ENCODE results near the gene GPHN. TPM values are rescaled to one million over a fixed set of nuclear protein-coding genes. Genes with fewer than 3 reads are reported as not detected.
A peak's percentile ranks its signal among the peaks of the same experiment; 100 is the strongest.

GPHN gene
- total and polyA plus RNA-seq, 11 donors = 15.2 to 37.1 (median 30.1) TPM

GRCh38 chr14:67068251-67068650 lies 560.3 kb downstream of the GPHN start:
- ATAC-seq (no peak), DNase-seq (no peak)
- H3K27me3 ChIP-seq = no peaks in the 10 kb centered on the region
- peaks cover 0 to under 1% (median 0%) of the 10 kb centered on the region in 9 donors for H3K36me3 ChIP-seq
- WGBS, 4 donors = 24 to 39% (median 25%) methylated on average over 1 of the region's 1 CpG
- peaks cover 0 to 4% (median 0%) of the 10 kb centered on the region in 12 donors for H3K9me3 ChIP-seq
- peak overlapping the region in 1 of 12 donors; percentile 3 for H3K27ac ChIP-seq
- H3K4me1 ChIP-seq = peaks cover 0 to 17% (median 6%) of the 10 kb centered on the region in 12 donors
- intact Hi-C loops (cut with DNase I) = no loop called here
- H3K4me3 ChIP-seq = no peak overlapping the region
- TF ChIP-seq, protein P1, sequence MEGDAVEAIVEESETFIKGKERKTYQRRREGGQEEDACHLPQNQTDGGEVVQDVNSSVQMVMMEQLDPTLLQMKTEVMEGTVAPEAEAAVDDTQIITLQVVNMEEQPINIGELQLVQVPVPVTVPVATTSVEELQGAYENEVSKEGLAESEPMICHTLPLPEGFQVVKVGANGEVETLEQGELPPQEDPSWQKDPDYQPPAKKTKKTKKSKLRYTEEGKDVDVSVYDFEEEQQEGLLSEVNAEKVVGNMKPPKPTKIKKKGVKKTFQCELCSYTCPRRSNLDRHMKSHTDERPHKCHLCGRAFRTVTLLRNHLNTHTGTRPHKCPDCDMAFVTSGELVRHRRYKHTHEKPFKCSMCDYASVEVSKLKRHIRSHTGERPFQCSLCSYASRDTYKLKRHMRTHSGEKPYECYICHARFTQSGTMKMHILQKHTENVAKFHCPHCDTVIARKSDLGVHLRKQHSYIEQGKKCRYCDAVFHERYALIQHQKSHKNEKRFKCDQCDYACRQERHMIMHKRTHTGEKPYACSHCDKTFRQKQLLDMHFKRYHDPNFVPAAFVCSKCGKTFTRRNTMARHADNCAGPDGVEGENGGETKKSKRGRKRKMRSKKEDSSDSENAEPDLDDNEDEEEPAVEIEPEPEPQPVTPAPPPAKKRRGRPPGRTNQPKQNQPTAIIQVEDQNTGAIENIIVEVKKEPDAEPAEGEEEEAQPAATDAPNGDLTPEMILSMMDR (IDR thresholded peaks at IDR 0.05) = no peak

DNA sequence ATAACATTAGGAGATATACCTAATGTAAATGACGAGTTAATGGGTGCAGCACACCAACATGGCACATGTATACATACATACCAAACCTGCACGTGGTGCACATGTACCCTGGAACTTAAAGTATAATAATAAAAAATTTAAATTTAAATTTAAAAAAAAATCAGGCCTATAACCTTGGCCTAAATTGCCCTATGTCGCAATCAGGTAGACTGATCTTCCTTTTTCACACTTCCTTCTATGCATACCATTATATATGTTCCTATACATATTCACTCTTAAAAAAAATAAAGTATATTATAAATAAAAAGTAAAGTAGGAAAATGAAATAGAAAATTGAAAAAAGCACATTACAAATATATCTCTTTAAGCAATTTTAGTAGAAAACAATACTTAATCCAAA lies 563.6 kb downstream of the GPHN start:
- ATAC-seq = no peak
- intact Hi-C loops (cut with DNase I) = no loop called here
- no peak for TF ChIP-seq POLR2A (IDR thresholded peaks at IDR 0.05)
- TF ChIP-seq, protein P1 (IDR thresholded peaks at IDR 0.05) = no peak

GRCh38 chr14:67077921-67078320 lies 570.0 kb downstream of the GPHN start:
- intact Hi-C loops (cut with DNase I) = no loop called here
- ATAC-seq (no peak), DNase-seq (no peak)
- Histone ChIP-seq H3K4me3 (no peak overlapping the region), H3K27ac (no peak overlapping the region), H3K4me1 (no peaks in the 10 kb centered on the region), H3K9me3 (peaks cover 0 to 18% (median 7%) of the 10 kb centered on the region in 12 donors), H3K27me3 (no peaks in the 10 kb centered on the region), H3K36me3 (peaks cover 0 to 8% (median 0%) of the 10 kb centered on the region in 9 donors)
- no peak for TF ChIP-seq POLR2A (IDR thresholded peaks at IDR 0.05)
- 76 to 92% (median 85%) methylated on average over 3 of the region's 3 CpGs for WGBS, 4 donors

More for the DNA sequence above, 563.6 kb downstream of the GPHN start:
- peaks cover 0 to 17% (median 6%) of the 10 kb centered on the region in 12 donors for H3K4me1 ChIP-seq
- no peaks in the 10 kb centered on the region for H3K9me3 ChIP-seq
- H3K27ac ChIP-seq = no peak overlapping the region
- no peaks in the 10 kb centered on the region for H3K27me3 ChIP-seq
- WGBS, 4 donors = 82 to 98% (median 91%) methylated on average over 3 of the region's 3 CpGs
- DNase-seq = no peak
- peaks cover 0 to 8% (median 0%) of the 10 kb centered on the region in 9 donors for H3K36me3 ChIP-seq
- H3K4me3 ChIP-seq = no peak overlapping the region

DNA sequence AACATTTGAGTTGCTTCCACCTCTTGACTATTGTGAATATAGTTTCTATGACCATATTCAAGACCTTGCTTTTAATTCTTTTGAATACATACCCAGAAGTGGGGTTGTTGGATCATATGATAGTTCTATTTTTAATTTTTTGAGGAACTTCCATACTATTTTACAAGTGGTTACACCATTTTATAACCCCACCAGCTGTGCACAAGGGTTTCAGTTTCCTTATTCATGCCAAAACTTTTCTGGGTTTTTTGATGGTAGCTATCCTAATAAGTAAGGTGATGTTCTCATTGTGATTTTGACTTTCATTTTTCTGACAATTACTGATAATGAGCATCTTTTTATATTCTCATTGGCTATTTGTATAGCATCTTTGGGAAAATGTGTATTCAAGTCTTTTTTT lies 571.9 kb downstream of the GPHN start:
- DNase-seq (no peak), ATAC-seq (no peak)
- Histone ChIP-seq H3K9me3 (peaks cover 0 to 18% (median 8%) of the 10 kb centered on the region in 12 donors), H3K4me3 (no peak overlapping the region), H3K27me3 (no peaks in the 10 kb centered on the region), H3K27ac (no peak overlapping the region), H3K4me1 (no peaks in the 10 kb centered on the region), H3K36me3 (peaks cover 0 to 8% (median 0%) of the 10 kb centered on the region in 9 donors)
- TF ChIP-seq, protein P1 (IDR thresholded peaks at IDR 0.05) = no peak
- no peak for TF ChIP-seq POLR2A (IDR thresholded peaks at IDR 0.05)
- intact Hi-C loops (cut with DNase I) = no loop called here

- Histone ChIP-seq H3K4me1 (no peaks in the 10 kb centered on the region), H3K27ac (no peak overlapping the region), H3K4me3 (no peak overlapping the region), H3K27me3 (no peaks in the 10 kb centered on the region), H3K9me3 (peaks cover 0 to 39% (median 17%) of the 10 kb centered on the region in 12 donors), H3K36me3 (peaks cover 0 to 36% (median 11%) of the 10 kb centered on the region in 9 donors)
- 72 to 93% (median 82%) methylated on average over 1 of the region's 1 CpG for WGBS, 4 donors
- ATAC-seq (no peak), DNase-seq (no peak)
- TF ChIP-seq, protein P1 (IDR thresholded peaks at IDR 0.05) = no peak
- no peak for TF ChIP-seq POLR2A (IDR thresholded peaks at IDR 0.05)
- intact Hi-C loops (cut with DNase I) = no loop called here
These were observed 600.3 kb downstream of the GPHN start for GRCh38 chr14:67108230-67108629.

All from heart left ventricle (tissue), 16 donors.